ENCODE results near the gene HDAC6. TPM values are rescaled to one million over a fixed set of nuclear protein-coding genes. Genes with fewer than 3 reads are reported as not detected.

The HDAC6 gene
- total RNA-seq, 4 donors from 2014 or later: 74.4 to 105 (median 93.3) TPM

- WGBS, 2 donors (ENCODE audit: low coverage in 1 of 2): 44% methylated on average over 56 of the region's 57 CpGs; no CpG with 5 or more reads in 1 of the 2 donors
- TF ChIP-seq CTCF (IDR thresholded peaks at IDR 0.05): no peak
- no peak for TF ChIP-seq EP300 (IDR thresholded peaks at IDR 0.05; ENCODE audit: low read depth)
- TF ChIP-seq POLR2AphosphoS5 (IDR thresholded peaks at IDR 0.05): no peak
- TF ChIP-seq POLR2A (IDR thresholded peaks at IDR 0.05): no peak
- in situ Hi-C loops (cut with MboI; ENCODE audit: low pct_ligation_motif_present in 1 of 4, low pct_unique_long_range_greater_than_20kb in 1 of 4, low sequenced_read_pairs in 3 of 4) (no loop called here), intact Hi-C loops (cut with DNase I; ENCODE audit: low total_unique reads) (no loop called here)
- Histone ChIP-seq H3K4me1 (peaks cover 0 to 11% (median 3%) of the 10 kb centered on the region in 4 donors), H3K36me3 (no peaks in the 10 kb centered on the region), H3K9me3 (no peaks in the 10 kb centered on the region), H3K27me3 (peaks cover 50% of the 10 kb centered on the region), H3K4me3 (peak overlapping the region in 1 of 4 donors; percentile 7), H3K27ac (no peak overlapping the region)
- no peak for DNase-seq
Observed at GRCh38 chrX:48831909-48832291, 30.0 kb downstream of the HDAC6 start.

GRCh38 chrX:48833542-48834138 lies 31.8 kb downstream of the HDAC6 start:
- Histone ChIP-seq H3K4me3 (no peak overlapping the region), H3K27ac (no peak overlapping the region), H3K9me3 (no peaks in the 10 kb centered on the region), H3K4me1 (peaks cover 0 to 11% (median 3%) of the 10 kb centered on the region in 4 donors), H3K27me3 (peaks cover 50% of the 10 kb centered on the region), H3K36me3 (no peaks in the 10 kb centered on the region)
- TF ChIP-seq POLR2AphosphoS5 (IDR thresholded peaks at IDR 0.05): no peak
- no peak for TF ChIP-seq POLR2A (IDR thresholded peaks at IDR 0.05)
- no peak for TF ChIP-seq CTCF (IDR thresholded peaks at IDR 0.05)
- no peak for TF ChIP-seq EP300 (IDR thresholded peaks at IDR 0.05; ENCODE audit: low read depth)
- in situ Hi-C loops (cut with MboI; ENCODE audit: low pct_ligation_motif_present in 1 of 4, low pct_unique_long_range_greater_than_20kb in 1 of 4, low sequenced_read_pairs in 3 of 4): no loop called here
- WGBS, 2 donors (ENCODE audit: low coverage in 1 of 2): 7 to 31% methylated on average over 5 to 9 of the region's 9 CpGs
- intact Hi-C loops (cut with DNase I; ENCODE audit: low total_unique reads): no loop called here
- no peak for DNase-seq

DNA sequence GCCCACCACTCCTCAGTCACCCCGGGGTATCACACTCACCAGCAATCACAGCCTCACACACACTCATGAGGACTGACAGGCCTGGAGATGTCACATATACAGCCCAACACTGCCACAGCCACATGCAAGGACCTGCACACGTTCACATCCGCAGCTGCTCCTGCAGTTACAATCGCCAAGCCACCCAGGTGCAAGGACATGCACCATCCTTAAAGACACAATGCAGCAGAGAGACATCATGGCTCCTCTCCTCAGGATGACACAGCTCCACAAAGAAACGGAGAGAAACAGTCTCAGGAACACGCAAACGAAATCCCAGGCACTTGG lies 32.5 kb downstream of the HDAC6 start:
- H3K27ac ChIP-seq: no peak overlapping the region
- peaks cover 0 to 11% (median 3%) of the 10 kb centered on the region in 4 donors for H3K4me1 ChIP-seq
- H3K27me3 ChIP-seq: peaks cover 50% of the 10 kb centered on the region
- TF ChIP-seq POLR2AphosphoS5 (IDR thresholded peaks at IDR 0.05) (no peak), POLR2A (IDR thresholded peaks at IDR 0.05) (no peak), EP300 (IDR thresholded peaks at IDR 0.05; ENCODE audit: low read depth) (no peak), CTCF (IDR thresholded peaks at IDR 0.05) (no peak)
- no peaks in the 10 kb centered on the region for H3K9me3 ChIP-seq
- intact Hi-C loops (cut with DNase I; ENCODE audit: low total_unique reads) (no loop called here), in situ Hi-C loops (cut with MboI; ENCODE audit: low pct_ligation_motif_present in 1 of 4, low pct_unique_long_range_greater_than_20kb in 1 of 4, low sequenced_read_pairs in 3 of 4) (no loop called here)
- 28% methylated on average over 7 of the region's 7 CpGs; no CpG with 5 or more reads in 1 of the 2 donors for WGBS, 2 donors (ENCODE audit: low coverage in 1 of 2)
- H3K4me3 ChIP-seq: no peak overlapping the region
- H3K36me3 ChIP-seq: no peaks in the 10 kb centered on the region
- DNase-seq: no peak

DNA sequence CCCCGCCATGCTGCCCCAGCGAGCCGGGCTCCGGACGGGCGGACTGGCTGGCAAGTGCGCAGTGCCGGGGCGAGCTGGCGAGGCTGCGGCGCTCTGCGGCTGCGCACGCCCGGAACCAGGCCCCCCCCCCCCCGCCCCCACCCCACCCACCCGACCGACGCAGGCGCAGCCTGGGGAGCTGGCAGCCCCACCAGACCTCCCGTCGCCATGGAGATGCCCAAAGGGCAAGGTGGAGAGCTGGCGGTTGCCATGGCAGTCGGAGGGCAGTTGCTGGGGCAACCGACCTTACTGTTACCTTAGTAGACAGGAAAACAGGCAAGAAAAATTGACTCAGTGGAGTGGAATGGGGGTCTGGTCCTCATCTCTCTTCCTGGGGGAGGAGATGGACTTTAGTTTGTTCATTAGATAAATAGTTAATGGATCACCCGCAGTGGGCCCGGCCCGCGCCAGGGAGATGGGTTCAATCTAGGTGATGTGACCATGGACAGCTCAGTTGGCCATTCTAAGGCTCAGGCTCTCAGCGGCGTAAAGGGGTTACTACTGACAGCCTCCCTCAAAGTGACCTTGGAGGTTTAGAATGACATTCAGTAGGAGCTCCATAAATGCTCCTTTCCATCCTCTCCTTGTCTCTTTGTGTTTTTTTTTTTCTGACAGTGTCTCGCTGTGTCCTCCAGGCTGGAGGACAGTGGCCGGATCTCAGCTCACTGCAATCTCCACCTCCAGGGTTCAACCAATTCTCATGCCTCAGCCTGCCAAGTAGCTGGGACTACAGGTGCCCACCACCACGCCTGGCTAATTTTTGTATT lies 33.9 kb downstream of the HDAC6 start, which contains the start of gene PCSK1N:
Gene PCSK1N (minus strand): TSS at position 87 of the 806 bp plus-strand sequence. CDS start 78 bp downstream, at position 9.
- no peaks in the 10 kb centered on the region for H3K9me3 ChIP-seq

More for the DNA sequence above, 33.9 kb downstream of the HDAC6 start, which contains the start of gene PCSK1N:
- in situ Hi-C loops (cut with MboI; ENCODE audit: low pct_ligation_motif_present in 1 of 4, low pct_unique_long_range_greater_than_20kb in 1 of 4, low sequenced_read_pairs in 3 of 4) (no loop called here), intact Hi-C loops (cut with DNase I; ENCODE audit: low total_unique reads) (no loop called here)
- Histone ChIP-seq H3K27ac (no peak within 1 kb of the TSS), H3K27me3 (peaks cover 50% of the 10 kb centered on the region), H3K4me1 (peaks cover 0 to 11% (median 3%) of the 10 kb centered on the region in 4 donors), H3K4me3 (peak within 1 kb of the TSS in 2 of 4 donors; percentile 16 to 36), H3K36me3 (no peaks in the 10 kb centered on the region)
- TF ChIP-seq CTCF (IDR thresholded peaks at IDR 0.05) (no peak), POLR2AphosphoS5 (IDR thresholded peaks at IDR 0.05) (no peak), POLR2A (IDR thresholded peaks at IDR 0.05) (no peak)
- DNase-seq: no peak
- 72% methylated on average over 11 of the region's 35 CpGs; no CpG with 5 or more reads in 1 of the 2 donors for WGBS, 2 donors (ENCODE audit: low coverage in 1 of 2)

All from transverse colon (tissue), 4 donors.